Bronchial epithelial cell (primary cell): ENCODE results near the gene ALOX5. TPM values are rescaled to one million over a fixed set of nuclear protein-coding genes. Genes with fewer than 3 reads are reported as not detected.

Experiments
- DNase-seq: peaks from one replicate; pipeline ENCODE4 v3.0.0-alpha.2; 2010; ENCODE audit warnings: low read depth
- FAIRE-seq: peaks from 2 replicates; lab custom pipeline; 2011; peaks lifted over from hg19 to GRCh38; lab: Jason Lieb, UNC
- H3K27me3 ChIP-seq: 2 replicates; pipeline ENCODE4 v1.5.1; 2011; ENCODE audit warnings: low read length; ENCODE audit not compliant: control insufficient read depth, insufficient read depth
- H3K36me3 ChIP-seq: 2 replicates; pipeline ENCODE4 v1.5.1; 2011; ENCODE audit warnings: low read length; ENCODE audit not compliant: control insufficient read depth, insufficient read depth
- H3K4me3 ChIP-seq: 2 replicates; pipeline ENCODE4 v1.5.1; 2011; ENCODE audit warnings: mild to moderate bottlenecking, low read depth, low read length, control low read depth
- CTCF ChIP-seq: IDR thresholded peaks from 2 replicates; pipeline ENCODE4 v1.5.1; 2011; ENCODE audit warnings: mild to moderate bottlenecking, moderate library complexity, low read length, control low read depth, inconsistent platforms; ENCODE audit not compliant: insufficient read depth, severe bottlenecking
- total RNA-seq: library from RNA; depleted of rRNA; stranded (reverse); fragments of >200 nt; gene quantifications from 2 replicates; pipeline ENCODE4 v1.2.1, GENCODE V29; 2014

ALOX5 gene
- total RNA-seq, 1 donor from 2014 or later: 0.26 TPM

- no peaks in the 10 kb centered on the region for H3K36me3 ChIP-seq
- no peak for DNase-seq
- no peak for TF ChIP-seq CTCF
- no peak overlapping the region for H3K4me3 ChIP-seq
- peaks cover 14% of the 10 kb centered on the region for H3K27me3 ChIP-seq
- FAIRE-seq: no peak
These were observed 47.4 kb downstream of the ALOX5 start for GRCh38 chr10:45421221-45422097.

DNA sequence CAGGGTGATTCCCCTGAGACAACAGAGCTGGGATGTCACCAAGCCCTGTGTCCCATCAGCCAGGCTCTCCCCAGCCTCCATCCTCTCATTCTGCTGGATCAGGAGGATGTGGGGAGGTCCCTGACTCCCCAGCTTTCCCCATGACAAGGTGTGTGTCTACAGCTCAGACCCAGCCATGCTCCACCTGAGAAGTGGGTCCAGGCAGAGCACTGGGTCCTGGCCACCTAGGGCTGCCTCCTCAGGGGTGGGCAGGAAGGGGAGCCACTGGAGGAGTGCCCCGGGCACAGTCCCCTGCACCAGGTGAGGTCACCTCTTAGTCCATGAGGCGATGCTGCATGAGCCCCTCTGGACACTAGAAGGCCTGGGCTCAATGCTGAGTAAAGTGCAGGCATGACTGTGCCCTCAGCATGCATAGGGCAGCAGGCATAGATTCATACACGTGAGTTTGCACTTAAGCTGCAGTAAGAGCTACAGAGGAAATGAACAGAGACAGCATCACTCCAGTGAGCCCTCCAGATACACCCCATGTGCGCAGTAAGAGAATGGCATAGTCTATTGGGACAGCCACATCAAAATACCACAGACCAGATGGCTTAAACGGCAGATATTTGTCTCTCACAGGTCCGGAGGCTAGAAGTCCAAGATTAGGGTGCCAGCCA, 48.3 kb downstream of the ALOX5 start:
- no peaks in the 10 kb centered on the region for H3K36me3 ChIP-seq
- peaks cover 14% of the 10 kb centered on the region for H3K27me3 ChIP-seq
- FAIRE-seq: no peak
- no peak overlapping the region for H3K4me3 ChIP-seq
- TF ChIP-seq CTCF: no peak
- DNase-seq: no peak

DNA sequence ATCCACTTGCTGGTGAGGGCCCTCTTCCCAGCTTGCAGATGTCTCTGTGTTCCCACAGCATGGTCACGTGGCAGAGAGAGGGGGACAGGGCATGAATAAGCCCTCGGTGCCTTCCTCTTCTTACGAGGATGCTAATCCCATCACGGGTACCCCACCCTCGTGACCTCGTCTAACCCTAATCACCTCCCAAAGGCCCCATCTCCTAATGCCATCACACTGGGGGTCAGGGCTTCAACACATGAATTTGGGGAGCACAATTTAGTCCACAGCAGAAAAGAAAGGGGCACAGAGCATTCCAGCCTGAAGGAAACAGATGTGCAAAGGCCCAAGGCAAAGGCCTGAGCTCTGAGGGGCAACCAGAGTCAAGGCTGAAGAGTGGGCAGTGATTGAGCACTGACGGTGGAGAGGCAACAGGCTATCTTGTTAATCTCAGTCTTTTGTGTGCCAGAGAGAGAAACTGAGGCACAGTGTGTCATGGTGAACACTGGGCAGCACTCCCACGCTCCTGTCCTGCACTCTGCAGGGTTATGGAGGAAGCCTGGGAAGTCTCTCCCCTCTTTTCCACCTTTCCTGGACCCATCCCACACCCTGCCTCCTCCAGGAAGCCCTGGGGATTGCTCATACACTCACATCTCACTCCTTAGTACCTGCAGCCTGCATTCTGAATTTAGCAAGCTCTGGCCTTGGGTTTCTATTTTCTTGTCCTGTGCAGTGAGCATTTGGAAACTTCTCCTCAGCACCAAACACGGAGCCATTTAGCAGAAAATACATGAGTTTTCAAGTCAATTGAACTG, 49.0 kb downstream of the ALOX5 start:
- FAIRE-seq (peak; percentile 36), DNase-seq (no peak)
- Histone ChIP-seq H3K4me3 (no peak overlapping the region), H3K36me3 (no peaks in the 10 kb centered on the region), H3K27me3 (peaks cover 16% of the 10 kb centered on the region)
- TF ChIP-seq CTCF: no peak

DNA sequence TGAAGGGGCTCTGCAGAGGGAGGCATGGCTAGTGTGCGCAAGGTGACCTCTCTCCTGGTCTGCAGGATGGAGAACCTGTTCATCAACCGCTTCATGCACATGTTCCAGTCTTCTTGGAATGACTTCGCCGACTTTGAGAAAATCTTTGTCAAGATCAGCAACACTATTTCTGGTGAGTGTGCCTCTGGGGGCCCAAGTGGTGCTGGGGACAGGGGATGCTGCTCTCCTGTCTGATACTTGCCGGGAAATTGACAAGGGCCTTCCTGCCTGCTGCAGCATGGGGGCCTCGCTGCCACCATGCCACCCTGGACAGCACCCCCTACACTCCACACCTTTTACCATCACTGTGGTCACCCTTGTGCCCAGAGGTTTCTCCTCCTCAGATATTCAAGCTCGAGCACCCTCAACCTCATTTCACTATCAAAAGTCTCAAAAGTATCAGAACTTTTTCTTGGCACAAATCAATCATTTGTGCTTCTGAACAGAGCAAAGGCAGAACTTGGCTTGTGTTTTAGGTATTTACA, 50.0 kb downstream of the ALOX5 start:
- DNase-seq: no peak
- TF ChIP-seq CTCF: no peak
- FAIRE-seq: no peak
- Histone ChIP-seq H3K36me3 (no peaks in the 10 kb centered on the region), H3K27me3 (peaks cover 22% of the 10 kb centered on the region), H3K4me3 (no peak overlapping the region)

DNA sequence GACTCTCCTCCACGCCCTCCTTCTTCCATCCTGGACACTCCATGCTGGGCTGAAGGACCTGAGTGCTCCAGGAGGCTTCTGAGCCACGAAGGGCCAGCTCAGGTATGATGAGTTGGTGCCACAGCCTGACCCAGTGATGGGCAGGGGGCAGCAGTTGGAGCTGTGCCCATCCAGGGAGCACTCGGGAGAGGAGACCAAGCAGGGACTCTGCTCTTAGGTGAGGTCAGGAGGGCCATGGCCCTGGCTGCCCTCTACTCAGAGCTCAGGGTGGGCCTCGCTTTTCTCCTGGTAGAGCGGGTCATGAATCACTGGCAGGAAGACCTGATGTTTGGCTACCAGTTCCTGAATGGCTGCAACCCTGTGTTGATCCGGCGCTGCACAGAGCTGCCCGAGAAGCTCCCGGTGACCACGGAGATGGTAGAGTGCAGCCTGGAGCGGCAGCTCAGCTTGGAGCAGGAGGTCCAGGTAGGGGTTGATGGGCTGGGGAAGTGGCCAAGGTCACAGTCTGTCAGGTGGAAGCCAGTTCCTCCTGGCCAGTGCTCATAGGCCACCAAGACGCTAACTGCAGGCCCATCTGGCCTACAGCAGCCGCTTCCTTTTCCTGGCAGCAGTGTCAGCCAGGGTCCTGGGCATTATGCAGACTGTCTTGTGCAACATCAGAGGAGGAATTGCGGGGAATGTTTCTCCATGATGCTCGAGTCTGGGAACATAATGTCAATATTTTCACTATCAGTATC, 50.8 kb downstream of the ALOX5 start:
- DNase-seq (no peak), FAIRE-seq (no peak)
- H3K36me3 ChIP-seq: no peaks in the 10 kb centered on the region
- no peak for TF ChIP-seq CTCF
- H3K27me3 ChIP-seq: peaks cover 16% of the 10 kb centered on the region
- no peak overlapping the region for H3K4me3 ChIP-seq
